Fibroblast of the aortic adventitia (primary cell): ENCODE results near the gene MAPKBP1. TPM values are rescaled to one million over a fixed set of nuclear protein-coding genes. Genes with fewer than 3 reads are reported as not detected.
"Not testable (repeated sequence)": the region's sequence is repeated elsewhere in the genome, so short reads cannot be mapped to it uniquely, and the experiment has no call there.

Experiments
- DNase-seq: peaks from one replicate; pipeline ENCODE4 v3.0.0-alpha.2; 2010; ENCODE audit warnings: low read depth
- H3K4me3 ChIP-seq: 2 replicates; pipeline ENCODE4 v1.5.1; 2011; ENCODE audit warnings: low read depth, mild to moderate bottlenecking, control low read depth, low read length, moderate library complexity
- total RNA-seq: library from RNA; depleted of rRNA; stranded (reverse); fragments of >200 nt; gene quantifications from 2 replicates; pipeline ENCODE4 v1.2.3, GENCODE V29; 2012; ENCODE audit warnings: low replicate concordance
- TF ChIP-seq, protein P1 (sequence below): IDR thresholded peaks from 2 replicates; pipeline ENCODE4 v1.5.1; 2011; ENCODE audit warnings: mild to moderate bottlenecking, low read length, control low read depth, inconsistent platforms; ENCODE audit not compliant: insufficient read depth

MAPKBP1 gene, protein sequence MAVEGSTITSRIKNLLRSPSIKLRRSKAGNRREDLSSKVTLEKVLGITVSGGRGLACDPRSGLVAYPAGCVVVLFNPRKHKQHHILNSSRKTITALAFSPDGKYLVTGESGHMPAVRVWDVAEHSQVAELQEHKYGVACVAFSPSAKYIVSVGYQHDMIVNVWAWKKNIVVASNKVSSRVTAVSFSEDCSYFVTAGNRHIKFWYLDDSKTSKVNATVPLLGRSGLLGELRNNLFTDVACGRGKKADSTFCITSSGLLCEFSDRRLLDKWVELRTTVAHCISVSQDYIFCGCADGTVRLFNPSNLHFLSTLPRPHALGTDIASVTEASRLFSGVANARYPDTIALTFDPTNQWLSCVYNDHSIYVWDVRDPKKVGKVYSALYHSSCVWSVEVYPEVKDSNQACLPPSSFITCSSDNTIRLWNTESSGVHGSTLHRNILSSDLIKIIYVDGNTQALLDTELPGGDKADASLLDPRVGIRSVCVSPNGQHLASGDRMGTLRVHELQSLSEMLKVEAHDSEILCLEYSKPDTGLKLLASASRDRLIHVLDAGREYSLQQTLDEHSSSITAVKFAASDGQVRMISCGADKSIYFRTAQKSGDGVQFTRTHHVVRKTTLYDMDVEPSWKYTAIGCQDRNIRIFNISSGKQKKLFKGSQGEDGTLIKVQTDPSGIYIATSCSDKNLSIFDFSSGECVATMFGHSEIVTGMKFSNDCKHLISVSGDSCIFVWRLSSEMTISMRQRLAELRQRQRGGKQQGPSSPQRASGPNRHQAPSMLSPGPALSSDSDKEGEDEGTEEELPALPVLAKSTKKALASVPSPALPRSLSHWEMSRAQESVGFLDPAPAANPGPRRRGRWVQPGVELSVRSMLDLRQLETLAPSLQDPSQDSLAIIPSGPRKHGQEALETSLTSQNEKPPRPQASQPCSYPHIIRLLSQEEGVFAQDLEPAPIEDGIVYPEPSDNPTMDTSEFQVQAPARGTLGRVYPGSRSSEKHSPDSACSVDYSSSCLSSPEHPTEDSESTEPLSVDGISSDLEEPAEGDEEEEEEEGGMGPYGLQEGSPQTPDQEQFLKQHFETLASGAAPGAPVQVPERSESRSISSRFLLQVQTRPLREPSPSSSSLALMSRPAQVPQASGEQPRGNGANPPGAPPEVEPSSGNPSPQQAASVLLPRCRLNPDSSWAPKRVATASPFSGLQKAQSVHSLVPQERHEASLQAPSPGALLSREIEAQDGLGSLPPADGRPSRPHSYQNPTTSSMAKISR (N-terminal part only)
- 12.7 and 20.8 TPM in 2 replicates for total RNA-seq

DNA sequence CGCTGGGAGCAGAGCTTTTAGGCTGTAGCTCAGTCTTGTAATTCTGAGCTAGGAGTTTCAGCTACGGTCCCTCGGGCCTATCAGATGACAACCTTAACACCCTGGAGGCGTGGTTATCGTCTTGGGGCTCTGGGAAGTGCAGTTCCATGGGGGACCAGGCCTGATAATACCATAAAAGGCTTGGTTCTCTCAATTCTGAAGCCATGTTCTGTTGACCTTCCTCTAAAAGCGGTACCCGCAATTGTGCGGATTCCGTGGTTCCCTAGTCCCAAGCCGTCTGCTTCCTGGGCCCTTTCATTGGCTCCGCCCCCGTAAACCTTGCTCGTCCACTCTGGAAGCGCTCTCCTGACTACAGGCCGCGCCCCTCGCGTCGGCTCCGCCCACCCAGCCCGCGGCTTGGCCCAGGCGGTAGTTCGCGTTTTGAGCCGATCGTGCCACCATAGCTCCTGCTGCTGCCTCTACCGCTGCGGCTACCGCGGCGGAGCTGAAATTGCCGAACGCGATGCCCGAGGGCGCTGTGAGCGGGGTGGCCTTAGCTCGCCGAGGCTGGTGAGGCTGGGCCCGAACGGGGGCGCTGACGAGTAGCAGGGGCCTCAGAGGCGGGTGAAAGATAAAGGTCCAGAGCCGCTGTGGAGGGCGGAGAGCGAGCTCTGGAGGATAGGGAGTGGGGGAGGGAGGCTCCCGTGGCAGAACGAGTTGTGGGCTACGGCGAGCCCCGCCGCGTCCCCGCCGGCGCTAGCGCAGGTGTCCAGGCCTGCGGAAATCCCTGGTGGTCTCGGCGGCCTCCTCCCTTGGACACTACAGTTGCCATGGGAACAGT is at the start of gene MAPKBP1:
MAPKBP1 (plus strand) TSS at position 423 of the 820 bp plus-strand sequence. CDS start 792 bp downstream, outside the sequence.
- TF ChIP-seq, protein P1, sequence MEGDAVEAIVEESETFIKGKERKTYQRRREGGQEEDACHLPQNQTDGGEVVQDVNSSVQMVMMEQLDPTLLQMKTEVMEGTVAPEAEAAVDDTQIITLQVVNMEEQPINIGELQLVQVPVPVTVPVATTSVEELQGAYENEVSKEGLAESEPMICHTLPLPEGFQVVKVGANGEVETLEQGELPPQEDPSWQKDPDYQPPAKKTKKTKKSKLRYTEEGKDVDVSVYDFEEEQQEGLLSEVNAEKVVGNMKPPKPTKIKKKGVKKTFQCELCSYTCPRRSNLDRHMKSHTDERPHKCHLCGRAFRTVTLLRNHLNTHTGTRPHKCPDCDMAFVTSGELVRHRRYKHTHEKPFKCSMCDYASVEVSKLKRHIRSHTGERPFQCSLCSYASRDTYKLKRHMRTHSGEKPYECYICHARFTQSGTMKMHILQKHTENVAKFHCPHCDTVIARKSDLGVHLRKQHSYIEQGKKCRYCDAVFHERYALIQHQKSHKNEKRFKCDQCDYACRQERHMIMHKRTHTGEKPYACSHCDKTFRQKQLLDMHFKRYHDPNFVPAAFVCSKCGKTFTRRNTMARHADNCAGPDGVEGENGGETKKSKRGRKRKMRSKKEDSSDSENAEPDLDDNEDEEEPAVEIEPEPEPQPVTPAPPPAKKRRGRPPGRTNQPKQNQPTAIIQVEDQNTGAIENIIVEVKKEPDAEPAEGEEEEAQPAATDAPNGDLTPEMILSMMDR, result peak; percentile 67
- peak; percentile 97 for DNase-seq
- H3K4me3 ChIP-seq, result peak within 1 kb of the TSS; percentile 76

DNA sequence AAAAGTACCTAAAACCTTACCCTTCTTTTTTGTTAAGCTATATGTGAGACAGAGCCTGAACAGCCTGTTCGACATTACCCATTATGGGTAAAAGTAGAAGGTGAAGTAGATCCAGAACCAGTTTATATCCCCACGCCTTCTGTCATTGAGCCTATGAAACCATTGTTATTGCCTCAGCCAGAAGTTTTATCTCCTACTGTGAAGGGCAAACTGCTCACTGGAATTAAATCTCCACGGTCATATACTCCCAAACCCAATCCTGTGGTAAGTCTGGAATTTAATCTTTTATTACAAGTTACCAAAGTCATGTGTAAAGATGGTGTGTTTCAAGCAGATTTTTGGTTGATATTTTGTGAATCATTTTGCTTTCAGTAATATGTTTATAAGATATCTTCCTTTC is 47.1 kb upstream of the MAPKBP1 start:
- no peak overlapping the region for H3K4me3 ChIP-seq
- peak; percentile 34 for DNase-seq
- TF ChIP-seq, protein P1, result no peak

DNA sequence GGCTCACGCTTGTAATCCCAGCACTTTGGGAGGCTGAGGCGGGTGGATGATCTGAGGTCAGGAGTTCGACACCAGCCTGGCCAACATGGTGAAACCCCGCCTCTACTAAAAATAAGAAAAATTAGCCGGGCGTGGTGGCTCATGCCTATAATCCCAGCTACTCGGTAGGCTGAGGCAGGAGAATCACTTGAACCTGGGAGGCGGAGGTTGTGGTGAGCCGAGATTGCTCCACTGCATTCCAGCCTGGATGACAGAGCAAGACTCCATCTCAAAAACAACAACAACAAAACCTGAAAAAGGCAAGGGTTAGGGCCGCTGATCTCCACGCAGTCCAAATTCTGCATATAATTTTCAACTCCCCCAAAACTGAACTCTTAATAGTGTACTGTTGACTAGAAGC is 46.2 kb upstream of the MAPKBP1 start:
- not testable (repeated sequence) for H3K4me3 ChIP-seq, DNase-seq

DNA sequence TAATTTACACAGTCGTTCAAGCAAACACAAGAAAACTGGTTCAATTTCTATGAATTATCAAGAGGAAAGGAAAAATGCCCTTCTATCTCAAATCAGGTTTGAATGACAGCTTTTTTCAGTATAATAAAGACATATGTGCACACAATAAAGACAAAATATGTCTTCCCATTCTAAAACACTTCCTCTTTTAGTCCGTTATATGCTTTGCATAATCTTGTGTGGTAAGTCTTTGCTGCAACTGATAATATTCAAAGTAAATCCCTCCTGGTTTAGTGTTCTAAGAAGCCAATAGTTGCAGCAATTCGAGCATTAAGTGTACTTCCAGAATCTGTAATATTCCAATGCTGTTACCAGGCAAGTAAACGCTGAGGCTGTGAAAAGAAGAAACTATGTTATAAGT is 43.7 kb upstream of the MAPKBP1 start:
- H3K4me3 ChIP-seq, result no peak overlapping the region
- DNase-seq, result no peak
- TF ChIP-seq, protein P1, result no peak

DNA sequence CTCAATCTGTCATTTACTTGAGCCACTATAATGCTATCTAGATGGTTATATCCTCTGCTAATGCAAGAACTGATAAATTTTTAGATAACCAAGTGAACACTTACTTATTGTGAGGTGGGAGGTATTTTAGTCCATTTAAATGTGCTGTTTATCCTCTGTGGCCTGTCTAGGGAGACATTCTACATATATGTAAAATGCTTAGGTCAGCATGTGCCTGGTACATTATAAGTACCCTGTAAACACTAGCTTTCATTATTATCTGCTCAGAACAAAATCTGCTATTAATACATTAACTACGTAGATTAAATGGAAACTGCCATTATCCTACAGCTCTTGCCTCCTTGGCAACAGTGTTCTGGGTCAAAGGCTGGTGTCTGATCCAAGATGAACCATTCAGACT is 41.8 kb upstream of the MAPKBP1 start:
- TF ChIP-seq, protein P1, result no peak
- H3K4me3 ChIP-seq, result no peak overlapping the region
- DNase-seq, result no peak

DNA sequence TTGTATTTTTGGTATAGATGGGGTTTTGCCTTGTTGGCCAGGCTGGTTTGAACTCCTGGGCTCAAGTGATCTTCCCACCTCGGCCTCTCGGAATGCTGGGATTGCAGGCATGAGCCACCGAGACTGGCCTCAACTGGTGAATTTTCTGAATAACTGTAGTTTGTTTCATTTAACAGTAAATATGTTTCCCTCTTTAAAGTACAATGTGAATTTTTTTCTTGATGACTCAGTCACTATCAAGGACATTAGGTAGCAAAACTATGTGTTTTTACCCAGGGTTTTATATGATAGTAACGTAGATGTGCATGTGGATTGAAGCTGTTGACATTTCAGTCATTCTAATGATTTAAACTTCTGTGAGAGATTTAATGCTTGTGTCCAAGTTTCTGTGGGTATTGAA is 40.2 kb upstream of the MAPKBP1 start:
- no peak for DNase-seq
- TF ChIP-seq, protein P1, result no peak
- no peak overlapping the region for H3K4me3 ChIP-seq
